Cardiac fibroblast (primary cell): ENCODE data around the gene FREM2.
A peak's percentile ranks its signal among the peaks of the same experiment; 100 is the strongest.

Source experiments
- DNase-seq, 2 donors: peaks; one replicate each; pipeline versions ENCODE4 v3.0.0 to v3.0.0-alpha.2; 2010; ENCODE audit warnings: low read depth in 2 of 2
- H3K4me3 ChIP-seq, 2 donors: replicated peaks in 1 of 2; 1 replicate in 1 of 2; 2 replicates in 1 of 2; pipeline ENCODE4 v1.5.1; 2011; ENCODE audit warnings: low read depth in 2 of 2, low read length in 2 of 2, mild to moderate bottlenecking in 2 of 2, moderate library complexity in 1 of 2
- CTCF ChIP-seq: IDR thresholded peaks from one replicate; pipeline ENCODE4 v1.5.1; 2011; ENCODE audit warnings: low read depth, mild to moderate bottlenecking, low read length, inconsistent platforms

FREM2 gene

DNA sequence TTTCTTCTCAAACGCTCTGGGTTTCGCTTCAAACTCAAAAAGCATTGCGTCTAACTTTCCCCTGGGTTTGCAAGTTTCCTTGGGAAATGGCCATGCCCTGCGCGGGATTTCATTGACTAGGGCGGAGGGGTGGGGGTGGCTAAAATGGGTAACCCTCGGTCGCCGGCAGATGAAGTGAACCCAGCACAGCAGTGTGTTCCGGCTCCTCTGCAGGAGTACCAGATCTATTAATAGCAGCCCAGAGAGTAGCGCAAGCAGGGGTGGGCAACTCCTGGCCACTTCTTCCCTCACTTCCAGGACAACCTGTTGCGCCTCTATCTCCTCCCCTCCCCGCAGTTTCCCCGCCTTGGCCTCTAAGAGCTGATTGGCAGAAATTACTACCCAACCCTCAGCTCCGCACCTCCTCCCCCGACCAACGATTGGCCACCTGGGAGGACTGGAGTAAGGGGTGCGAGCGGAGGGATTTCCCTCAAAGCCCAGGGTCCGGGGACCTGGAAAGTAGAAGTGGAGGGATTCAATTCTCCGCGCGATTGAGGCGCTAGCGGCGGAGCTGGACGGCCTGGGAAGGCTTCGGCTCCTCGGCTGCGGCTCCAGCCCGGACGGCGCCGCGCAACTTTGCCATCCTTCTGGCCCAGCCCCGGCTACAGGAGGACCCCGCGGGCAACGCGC lies at the start of gene FREM2:
Gene FREM2, plus strand, starts transcription at position 501 of the 669 bp plus-strand sequence. CDS start 268 bp downstream, outside the sequence.
- no peak for TF ChIP-seq CTCF
- H3K4me3 ChIP-seq = peak within 1 kb of the TSS in 1 of 2 donors; percentile 21
- peak in 1 of 2 donors; percentile 4 for DNase-seq

- TF ChIP-seq CTCF = no peak
- H3K4me3 ChIP-seq = no peak overlapping the region
- DNase-seq = no peak
Observed at GRCh38 chr13:38637576-38637975, 49.3 kb upstream of the FREM2 start.

DNA sequence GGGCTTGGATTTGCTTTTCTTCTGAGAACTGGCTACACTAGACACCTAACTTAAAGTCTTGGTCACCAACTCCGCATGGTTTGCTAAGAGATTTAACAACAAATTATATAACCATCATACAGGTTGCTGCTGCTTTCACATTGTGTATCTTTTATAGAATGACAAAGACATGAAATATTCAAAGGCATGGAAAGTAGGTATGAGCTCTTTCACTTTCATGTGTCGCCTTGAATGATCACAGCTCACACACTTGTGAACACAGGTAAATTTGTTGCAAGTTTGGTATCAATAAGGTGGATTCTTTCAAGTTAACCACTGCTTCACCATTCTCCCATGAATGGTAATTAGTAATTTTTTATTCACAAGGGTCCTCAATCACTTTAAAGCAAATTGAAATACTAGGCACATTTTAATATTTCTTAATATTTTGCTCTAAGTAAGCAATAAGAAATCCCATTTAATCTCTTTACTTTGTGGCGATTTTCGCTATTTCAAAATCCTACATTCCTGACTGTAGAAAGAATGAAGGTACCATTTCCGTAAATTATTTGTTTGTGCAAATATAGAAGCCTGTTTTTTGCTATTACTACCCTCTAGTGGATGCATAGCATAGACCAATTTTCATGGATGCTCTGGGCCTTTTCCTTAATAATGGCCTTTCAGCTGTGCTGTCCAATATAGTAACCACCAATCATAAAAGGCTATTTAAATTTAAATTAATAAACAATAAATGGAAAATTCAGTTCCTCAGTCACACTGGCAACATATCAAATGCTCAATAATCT lies 45.5 kb upstream of the FREM2 start:
- peak; percentile 6 to 9 for DNase-seq
- TF ChIP-seq CTCF = peak; percentile 11
- no peak overlapping the region for H3K4me3 ChIP-seq

- TF ChIP-seq CTCF = no peak
- no peak overlapping the region for H3K4me3 ChIP-seq
- DNase-seq = no peak
Observed at GRCh38 chr13:38647312-38647711, 39.6 kb upstream of the FREM2 start.

DNA sequence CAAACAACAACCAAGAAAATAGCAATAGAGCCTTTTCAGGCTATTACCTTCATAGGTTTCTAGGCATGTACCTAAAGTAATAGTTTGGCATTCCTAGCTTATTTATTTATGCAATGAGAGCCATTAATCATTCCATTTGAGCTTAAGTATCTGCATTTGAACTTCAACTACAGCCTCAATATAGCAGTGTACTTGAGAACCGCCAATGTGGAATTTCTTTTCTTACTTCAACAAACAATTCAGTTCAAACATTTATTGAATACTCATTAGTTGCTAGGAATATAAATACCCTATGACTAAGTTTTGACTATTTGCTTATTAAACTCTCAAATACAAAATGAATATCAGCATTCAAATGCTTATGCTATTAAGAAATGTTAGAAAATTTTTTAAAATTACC lies 38.0 kb upstream of the FREM2 start:
- H3K4me3 ChIP-seq = no peak overlapping the region
- DNase-seq = no peak
- TF ChIP-seq CTCF = no peak

DNA sequence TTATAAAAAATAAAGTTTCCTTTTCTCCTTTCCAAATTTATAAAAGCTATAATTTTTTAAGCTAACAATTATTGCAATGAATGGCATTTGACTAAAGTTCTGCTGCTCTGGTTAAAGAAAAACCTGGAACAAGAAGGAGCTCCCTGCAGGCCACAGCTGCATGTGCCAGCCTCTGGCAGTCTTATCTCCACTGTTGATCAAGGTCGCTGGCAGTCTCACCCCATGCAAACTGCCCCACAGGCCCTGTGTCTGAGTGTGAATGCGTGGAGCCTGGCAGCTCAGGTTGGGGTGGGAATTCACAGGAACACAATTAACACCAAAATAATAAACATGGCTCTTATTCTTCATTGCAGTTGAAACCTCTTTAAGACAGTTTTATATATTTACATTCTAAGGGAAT lies 30.2 kb upstream of the FREM2 start:
- no peak overlapping the region for H3K4me3 ChIP-seq
- DNase-seq = no peak
- no peak for TF ChIP-seq CTCF
